Adrenal gland (tissue), 5 donors: ENCODE measurements around the gene SAGE1.
"Not testable (repeated sequence)": the region's sequence is repeated elsewhere in the genome, so short reads cannot be mapped to it uniquely, and the experiment has no call there.

ENCODE experiments used
- POLR2A ChIP-seq, 2 donors: fragments of 450-650 bp; IDR thresholded peaks; one replicate each; pipeline ENCODE4 v1.6.1; 2017; ENCODE audit warnings: antibody characterized with exemption in 2 of 2, mild to moderate bottlenecking in 2 of 2, moderate library complexity in 1 of 2
- TF ChIP-seq, protein P1 (sequence below), 6 experiments: fragments of 450-650 bp in 4 of 6; fragments of 200-600 bp in 2 of 6; sonication (generic) in 1 of 6; IDR thresholded peaks; 1 replicate in 5 of 6; 2 replicates in 1 of 6; pipeline versions ENCODE4 v1.5.1 to v1.8.0; 2016 to 2021; ENCODE audit warnings: antibody characterized with exemption in 6 of 6, mild to moderate bottlenecking in 2 of 6, moderate library complexity in 1 of 6
- donor health status: DM: no; HTN: no; CAD: no.

DNA sequence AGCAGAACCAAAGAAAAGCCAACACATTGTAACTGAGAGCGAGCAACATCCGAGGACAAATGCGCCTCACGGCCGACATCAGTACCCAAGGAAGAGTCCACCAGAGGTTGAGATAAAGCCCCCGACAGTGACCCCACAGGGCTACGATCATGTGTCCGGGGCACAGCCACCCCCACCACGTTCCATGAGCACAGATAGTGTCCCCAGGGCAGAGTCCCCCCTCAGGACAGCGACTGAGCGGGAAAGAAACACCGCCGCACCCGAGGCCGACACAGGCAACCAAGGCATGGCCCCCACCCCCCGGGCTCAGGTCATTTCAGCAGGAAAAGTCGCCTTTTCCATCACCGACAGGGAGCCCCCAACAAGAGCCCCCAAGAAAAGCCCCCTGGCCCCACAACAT, 5.3 kb upstream of the SAGE1 start:
- not testable (repeated sequence) for TF ChIP-seq POLR2A (IDR thresholded peaks at IDR 0.05)
- TF ChIP-seq, protein P1, sequence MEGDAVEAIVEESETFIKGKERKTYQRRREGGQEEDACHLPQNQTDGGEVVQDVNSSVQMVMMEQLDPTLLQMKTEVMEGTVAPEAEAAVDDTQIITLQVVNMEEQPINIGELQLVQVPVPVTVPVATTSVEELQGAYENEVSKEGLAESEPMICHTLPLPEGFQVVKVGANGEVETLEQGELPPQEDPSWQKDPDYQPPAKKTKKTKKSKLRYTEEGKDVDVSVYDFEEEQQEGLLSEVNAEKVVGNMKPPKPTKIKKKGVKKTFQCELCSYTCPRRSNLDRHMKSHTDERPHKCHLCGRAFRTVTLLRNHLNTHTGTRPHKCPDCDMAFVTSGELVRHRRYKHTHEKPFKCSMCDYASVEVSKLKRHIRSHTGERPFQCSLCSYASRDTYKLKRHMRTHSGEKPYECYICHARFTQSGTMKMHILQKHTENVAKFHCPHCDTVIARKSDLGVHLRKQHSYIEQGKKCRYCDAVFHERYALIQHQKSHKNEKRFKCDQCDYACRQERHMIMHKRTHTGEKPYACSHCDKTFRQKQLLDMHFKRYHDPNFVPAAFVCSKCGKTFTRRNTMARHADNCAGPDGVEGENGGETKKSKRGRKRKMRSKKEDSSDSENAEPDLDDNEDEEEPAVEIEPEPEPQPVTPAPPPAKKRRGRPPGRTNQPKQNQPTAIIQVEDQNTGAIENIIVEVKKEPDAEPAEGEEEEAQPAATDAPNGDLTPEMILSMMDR (IDR thresholded peaks at IDR 0.05), result not testable (repeated sequence)
